HG03175 (cell line): ENCODE measurements around the gene MEX3A.

Experiments
- ATAC-seq: cut with Tn5 transposase; IDR thresholded peaks from one replicate; pipeline ENCODE4 v1.9.1; 2021; ENCODE audit warnings: mild to moderate bottlenecking, moderate library complexity; ENCODE audit not compliant: unreplicated experiment

The MEX3A gene

DNA sequence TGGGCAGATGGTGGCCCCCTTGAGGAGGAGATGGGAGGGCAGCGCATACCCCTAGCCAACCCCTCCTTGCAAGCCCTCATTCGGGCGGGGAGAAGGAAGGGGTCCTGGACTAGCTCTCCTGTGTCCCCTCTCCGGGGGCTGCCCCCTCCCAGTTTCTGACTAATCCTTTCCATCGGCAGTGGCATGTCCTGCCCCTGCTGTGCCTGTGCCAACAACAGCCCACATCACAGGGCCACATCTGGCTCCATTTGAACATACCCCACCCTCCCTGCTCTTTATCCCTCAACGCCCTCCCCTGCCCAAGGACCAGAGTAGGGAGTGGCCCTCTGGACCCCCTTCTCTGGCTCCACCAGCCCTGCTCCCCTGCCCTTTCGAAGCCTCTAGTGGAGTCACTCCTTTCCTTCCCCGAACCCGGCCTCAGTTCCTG is 21.3 kb upstream of the MEX3A start:
- no peak for ATAC-seq

DNA sequence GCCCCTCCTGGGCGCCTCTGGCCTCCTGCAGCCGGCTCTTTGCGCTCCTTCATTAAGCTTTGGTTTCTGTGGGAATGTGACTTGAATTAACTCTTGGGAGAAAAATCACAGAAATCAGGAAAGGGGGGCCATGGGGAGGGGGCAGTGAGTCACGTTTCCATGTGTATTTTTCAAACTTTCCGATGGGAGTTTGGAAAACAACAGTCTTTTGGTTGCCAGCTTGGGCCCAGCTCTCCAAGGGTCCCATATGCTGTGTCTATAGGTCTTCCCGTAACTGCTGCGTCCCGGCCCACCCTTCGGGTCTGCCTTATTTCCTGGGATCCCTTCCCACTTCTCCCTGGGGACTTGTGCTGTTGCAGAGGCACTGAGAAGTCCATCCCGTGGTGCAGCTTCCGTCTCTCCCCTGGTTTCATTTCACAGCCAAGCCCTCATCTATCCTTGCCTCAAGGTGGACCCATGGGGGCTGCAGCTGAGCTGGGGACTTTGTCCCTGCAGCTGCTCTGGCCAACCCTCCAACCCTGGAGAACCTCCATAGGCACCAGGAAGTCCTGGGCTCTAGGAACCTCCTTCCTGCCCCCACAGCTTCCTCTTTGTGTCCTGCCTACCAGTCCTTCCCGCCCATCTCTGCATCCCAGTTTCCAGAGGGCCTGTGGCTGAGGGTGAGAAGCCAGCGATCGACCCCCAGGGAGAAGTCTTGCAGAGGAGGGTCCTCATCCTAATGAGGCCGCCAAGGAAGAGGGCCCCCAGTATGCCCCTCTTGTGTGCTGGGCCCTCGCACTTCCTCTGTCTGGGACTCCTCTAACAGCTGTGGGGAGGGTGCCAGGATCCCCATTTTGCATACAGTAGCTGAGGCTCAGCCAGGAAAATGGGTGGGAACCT is 20.6 kb upstream of the MEX3A start:
- ATAC-seq: no peak

DNA sequence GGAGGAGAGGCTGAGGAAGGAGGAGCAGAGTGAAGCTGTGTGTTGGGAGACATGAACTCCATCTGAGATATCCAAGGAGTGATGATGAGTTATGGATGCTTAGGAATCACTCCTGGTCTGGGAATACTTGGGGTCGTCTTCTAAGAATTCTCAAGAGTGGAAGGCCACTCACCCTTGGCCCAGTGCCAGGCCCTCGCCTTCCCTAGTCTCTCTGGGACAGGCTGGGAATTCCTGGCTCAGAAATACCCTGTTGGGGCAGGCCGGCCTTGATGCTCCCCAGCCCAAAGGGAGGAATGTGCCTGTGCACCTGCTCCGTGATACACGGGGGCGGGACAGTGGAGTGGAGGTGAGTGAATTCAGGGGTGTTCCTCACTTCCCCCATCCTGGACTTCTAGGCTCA is 19.6 kb upstream of the MEX3A start:
- ATAC-seq: no peak

DNA sequence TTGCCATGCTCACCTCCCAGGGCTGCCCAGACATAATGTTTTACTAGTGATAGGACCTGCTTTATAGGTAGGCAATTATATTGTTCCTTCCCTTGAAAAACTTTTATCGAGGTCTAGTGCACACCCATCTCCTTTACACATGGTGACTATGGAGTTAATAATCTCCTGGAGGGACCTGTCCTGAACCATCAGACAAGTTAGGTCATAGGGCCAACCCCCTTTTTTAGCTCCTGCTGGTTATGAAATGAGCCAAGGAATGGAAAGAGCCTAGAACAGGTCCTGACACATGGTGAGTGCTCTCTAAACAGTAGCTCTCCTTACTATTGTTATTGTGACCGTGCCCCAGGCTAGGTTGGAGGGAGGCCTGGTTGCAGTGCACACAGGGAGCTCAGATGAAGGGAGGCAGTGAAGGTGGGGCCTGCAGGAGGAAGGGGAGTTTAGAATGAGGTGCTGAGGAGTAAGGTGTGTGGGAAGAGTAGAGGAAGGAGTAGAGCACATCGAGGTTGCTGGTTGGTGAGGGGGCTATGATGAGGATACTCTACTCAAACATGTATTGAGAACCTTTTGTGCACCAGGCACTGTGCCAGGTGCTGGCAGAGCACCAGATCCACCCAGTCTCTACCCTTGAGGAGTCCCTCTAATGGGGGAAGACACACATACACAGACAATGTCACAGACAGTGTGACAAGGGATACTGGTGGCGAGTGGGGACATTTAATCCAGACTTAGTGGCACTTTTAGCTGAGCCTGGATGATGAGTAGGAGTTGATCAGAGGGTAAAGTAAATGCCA is 18.1 kb upstream of the MEX3A start:
- ATAC-seq: no peak

DNA sequence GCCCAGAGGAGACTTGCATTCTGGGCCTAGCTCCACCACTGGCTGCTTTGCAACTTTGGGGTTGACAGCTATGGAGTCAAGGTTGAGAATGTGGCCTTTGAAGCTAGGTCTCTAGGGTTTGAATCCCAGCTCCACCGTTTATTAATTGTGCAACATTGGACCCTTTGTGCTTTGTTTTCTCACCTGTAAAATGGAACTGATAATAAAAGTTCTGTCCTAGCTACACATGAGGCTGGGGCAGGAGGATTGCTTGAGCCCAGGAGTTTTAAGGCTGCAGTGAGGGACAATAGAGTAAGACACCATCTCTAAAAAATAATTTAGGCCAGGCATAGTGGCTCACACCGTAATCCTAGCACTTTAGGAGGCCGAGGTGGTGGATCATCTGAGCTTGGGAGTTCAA is 17.0 kb upstream of the MEX3A start:
- no peak for ATAC-seq

DNA sequence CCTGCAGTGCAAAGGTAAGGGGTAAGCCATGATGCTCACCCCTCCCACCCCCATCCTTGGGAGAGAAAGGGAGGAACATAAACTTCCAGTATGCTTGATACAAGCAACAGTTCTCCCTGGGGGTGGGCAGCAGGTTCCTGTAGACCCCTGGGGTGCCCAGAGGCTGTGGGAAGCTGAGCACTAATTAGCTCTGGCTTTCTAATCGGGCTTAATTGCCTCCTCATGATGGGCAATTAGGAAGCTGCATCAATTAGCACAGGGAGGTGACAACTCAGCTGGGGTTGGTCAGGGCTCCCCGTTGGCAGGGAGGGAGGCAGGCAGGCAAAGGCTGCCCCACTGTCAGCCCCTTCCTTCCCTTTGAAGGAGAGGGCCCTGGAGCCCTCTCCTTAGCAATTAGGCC is 16.5 kb upstream of the MEX3A start:
- no peak for ATAC-seq

DNA sequence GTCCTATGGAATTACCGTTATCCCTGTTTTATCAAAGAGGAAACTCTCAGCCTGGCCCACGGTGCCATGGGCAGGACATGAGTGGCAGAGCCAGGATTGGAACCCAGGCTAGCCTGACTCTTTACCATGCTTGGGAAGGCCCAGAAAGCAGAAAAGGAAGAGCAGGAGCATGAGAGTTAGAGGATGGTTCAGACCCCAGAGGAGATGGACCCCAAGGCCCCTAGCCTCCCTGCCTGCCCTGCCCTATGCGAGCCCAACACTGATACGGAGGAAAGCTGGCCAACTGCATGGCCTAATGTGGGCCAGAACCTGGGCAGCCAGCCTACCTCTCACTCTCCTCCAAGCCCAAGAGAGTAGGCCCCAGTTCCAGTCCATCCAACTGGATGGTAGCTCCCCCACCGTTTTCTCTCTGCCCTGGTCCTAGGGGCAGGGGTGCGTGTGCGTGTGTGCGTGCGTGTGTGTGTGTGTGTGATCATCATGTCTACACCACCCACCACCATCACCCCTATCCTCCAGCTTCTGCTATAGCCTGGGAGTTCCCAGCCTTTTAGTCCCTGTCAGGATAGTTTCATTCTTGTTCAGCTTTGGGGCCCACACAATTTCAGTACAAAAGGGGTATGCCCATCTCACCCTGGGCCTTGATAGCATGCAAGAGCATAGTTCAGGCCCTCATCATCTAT is 15.4 kb upstream of the MEX3A start:
- ATAC-seq: no peak

DNA sequence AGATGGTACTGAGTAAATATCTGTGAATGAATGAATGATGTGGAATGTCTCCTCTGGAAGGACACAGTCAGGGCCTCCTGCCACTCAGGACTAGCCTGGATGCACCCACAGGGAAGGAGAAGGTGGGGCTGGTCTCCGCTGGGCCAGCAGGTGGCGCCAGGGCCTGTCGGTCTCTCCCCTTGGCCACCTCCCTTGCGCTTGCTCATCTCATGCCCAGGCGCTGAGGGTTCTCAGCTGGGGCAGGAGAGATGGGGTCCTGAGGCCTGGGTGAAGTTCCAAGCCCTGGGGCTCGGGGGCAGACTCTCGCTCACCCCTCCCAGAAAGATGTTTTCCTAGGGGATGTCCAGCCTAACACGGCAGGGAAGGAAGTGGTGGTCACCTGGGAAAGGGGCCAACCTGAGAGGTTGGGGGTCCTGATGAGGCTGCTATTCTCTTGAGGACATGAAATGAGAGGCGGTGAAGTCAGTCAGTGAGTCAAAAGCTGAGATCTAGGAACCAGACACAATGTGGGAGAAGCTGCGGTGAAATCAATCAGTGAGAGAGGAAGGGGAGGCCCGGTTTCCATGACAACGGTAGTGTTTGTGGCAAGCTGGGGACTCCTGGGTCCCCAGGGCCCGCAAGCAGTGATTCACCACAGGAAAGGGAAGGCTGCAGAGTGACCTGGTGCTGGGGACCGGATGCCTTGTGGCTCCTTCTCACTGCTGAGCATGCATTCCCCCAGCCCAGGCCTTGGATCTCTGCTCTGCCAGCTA is 14.6 kb upstream of the MEX3A start:
- peak; percentile 70 for ATAC-seq

DNA sequence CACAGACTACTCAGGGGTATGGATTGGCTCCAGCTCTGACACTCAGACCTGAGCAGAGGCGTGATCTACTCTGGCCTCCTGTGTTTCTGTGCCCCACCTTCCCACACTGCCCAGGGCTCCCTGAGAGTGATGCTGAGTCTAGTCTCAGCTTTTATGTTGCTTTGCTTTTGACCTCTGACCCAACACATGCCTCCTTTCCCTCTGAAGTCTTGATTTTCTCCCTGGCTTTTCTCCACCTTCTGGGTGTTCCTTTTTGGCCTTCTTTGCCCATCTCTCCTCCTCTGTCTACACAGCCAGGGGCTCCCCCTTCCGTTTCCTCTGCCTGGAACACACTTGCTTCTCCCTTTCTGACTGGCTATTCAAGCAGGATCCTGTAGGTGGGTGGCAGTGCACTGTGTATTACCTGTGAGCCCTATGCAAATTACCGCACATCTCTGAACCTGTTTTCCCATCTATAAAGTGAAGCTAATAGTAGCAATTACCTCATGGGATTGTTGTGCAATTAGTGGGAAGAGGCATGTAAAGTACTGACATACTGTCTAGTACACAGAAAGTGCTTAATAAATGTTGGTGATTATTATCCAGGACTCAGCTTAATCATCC is 13.7 kb upstream of the MEX3A start:
- ATAC-seq: no peak

DNA sequence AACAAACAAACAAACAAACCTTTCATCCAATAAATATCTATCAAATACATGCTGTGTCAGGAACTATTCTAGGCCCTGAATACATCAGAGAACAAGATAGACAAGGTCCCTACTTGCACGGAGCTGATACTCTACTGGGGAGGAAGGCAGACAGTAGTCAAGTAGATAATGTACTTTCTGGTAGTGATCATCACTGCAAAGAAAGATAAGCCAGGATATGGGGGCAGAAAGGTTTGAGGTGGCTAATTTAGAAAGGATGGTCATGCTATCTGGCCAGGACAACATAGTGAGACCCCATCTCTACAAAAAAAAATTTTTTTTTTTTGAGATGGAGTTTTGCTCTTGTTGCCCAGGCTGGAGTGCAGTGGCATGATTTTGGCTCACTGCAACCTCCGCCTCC is 9.3 kb upstream of the MEX3A start:
- no peak for ATAC-seq

DNA sequence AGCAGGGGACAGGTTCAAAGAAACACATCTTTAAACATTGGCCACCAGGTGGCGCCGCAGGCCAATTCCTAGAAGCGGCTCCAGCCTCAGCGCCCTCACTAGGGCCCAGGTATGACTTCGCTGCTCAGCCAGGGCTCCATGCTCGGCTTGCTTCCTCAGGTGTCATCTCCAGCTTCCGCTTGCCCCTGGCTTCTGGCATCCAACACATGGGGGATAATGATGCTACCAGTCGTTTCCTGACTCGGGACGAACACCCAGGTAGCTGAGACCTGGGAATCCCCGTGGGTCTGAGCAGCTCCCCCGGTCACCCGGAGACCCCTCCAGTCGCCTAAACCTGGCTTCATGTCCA is 8.5 kb upstream of the MEX3A start:
- ATAC-seq: no peak

DNA sequence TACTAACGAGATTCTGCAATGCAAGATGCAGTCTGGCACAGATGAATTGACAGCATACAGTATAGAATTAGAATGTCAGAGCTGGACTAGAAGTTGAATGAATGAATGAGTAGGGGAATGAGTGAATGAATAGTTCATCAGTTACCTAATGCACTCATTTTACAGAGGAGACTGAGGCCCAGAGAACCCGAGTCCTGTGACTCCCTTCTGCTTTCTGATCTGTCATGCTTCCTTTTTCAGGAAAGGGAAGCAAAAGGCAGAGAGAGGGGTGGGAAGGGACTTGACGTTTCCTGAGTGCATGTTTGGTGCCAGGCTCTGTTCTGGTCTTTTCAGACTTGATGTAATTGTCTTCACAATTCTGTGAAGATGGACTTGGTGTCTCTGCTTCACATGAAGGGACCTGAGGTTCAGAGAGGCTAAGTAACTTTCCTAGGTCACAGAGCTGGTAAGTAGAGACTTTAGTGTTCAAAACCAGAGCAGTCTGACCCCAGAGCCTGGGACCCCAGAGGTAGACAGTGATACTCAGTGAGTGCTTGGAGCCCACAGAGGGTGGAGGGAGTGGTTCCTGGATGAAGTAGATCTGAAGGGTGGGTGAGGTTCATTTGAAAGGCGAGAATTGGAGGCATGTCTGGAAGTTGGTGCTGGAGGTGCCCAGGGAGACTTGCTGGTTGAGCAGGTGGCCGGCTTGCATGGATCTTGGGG is 8.0 kb upstream of the MEX3A start:
- ATAC-seq: no peak

DNA sequence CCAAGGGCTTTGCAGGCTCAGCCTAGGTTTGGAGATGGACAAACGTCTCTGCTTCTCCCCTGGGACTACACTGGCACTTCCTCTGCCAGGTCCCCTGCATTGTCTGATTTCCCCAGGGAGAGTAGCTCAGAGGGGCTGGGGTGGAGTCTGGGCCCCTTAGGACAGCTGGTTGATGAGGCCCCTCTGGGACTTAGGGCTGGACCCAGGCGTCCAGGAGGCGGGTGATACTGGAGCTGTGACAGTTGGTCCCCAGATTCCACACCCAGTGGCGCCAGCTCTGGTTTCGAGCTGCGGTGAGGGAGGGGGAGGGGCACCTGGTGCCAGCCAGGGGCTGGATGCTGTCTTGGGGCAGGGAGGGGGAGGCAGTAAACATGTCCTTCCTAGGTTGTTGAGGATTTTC is 7.4 kb upstream of the MEX3A start:
- no peak for ATAC-seq

DNA sequence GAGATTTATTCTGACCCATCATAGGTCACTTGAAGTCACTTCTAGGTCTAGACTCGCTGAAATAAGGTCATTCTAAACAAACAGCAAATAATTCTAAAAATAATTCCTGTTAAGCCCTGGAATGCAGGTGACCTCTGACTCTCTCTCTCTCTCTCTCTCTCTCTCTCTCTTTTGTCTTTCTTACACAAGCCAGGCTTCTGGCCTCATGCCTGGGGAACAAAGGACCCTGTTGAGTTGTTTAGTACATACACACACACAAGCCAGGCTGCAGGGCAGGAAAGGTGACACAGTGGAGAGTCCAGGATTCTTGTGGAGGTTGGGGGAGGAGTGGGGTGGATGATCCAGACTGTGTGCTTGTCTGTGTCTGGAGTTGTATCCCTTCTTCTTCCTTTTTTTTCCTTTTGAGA is 4.0 kb upstream of the MEX3A start:
- no peak for ATAC-seq

DNA sequence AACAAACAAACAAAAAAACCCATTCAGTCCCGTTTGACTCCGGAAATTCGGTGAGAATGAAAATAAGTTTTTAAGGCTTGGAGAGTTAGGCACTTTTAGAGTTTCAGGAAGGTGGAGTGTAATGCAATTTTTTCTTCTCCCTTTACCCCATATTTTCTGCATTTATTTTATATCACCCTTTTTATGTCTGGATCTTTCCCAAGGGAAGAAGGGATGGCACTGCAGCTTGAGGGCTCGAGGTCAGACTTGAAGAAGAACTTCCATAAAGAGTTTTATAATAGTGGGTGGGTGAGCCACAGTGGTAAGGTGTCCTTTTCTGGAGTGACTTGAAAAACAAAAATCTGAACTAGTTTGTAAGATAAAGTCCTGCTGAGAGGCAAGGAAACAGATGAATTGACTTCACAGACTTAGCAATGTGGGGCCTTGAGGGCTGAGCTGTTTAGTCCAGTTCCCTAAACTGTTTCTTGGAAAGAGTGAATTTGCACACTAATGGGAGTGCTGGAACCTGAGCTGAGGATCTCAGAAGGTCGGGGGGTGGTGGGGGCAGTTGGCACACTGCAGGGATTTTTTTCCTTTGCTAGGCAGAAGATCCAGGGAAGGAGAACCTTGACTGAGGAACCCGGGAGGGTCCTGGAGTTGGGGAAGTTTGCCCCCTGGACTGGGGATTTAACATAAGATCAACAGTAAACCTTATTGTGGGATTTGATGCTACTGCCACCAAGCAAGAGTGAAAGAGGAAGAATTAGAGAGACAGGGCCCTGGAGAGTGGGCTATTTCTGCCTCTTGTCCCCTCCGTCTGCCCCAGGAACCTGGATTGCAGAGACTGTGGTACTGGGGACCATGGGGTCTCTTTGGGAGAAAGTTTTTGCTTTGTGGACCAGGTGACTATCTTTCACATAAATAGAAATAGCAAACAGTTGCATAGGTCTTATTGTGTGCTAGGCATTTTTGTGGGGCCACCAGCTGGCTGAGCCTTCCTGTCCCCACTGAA is 1.8 kb upstream of the MEX3A start:
- no peak for ATAC-seq

DNA sequence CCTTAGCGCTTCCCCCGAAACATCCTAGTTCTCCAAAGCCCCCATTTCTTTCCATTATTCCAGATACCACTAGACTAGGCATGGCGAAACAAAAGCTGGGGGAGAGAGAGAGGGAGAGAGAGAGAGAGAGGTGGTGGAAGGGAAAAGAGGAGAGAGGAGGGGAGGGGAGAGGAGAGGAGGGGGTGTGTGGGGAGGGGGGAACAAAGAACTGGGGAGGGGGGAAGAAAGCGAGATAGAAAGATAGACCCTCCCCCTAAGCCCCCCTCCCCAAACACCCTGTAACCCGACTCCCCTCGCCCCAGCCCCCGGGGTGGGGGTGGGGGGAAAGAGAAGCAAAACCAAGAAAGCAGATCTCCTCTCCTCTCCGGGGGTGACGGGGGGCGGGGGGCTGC is 352 bp downstream of the MEX3A start:
- ATAC-seq: no peak

DNA sequence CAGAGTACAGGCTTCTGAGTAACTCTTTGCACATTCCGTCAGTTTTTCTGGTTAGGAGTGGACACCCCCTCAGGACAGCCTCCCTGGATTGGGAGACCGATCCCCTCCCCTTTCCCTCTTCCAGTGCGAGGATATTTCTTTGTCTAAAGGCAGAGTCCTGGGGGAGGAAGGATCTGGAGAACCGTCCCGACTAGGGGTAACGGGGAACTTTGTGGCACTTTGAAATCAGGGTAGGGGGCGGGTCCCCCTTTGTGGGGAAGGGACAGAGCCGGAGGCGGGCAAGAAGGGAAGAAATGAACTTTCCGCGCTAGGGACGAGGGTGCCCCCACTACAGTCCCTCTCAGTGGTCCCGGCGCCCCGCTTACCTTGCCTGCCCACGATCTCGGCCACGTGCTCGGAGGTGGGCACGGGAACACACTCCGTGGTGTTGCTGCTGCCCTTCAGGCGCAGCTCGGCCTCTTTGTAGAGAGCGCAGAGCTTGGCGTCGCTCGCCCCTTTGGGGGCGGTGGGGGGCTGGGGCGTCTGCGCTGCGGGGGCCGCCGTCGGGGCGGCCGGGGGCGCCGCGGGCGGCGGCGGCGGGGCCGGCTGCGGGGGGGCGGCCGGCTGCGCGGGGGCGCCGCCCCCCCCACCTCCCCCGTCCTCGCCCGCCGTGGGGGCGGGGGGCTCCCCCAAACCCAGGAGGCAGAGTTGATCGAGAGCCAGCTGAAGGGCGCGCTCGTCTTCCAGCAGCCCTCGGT is 917 bp downstream of the MEX3A start:
- no peak for ATAC-seq

DNA sequence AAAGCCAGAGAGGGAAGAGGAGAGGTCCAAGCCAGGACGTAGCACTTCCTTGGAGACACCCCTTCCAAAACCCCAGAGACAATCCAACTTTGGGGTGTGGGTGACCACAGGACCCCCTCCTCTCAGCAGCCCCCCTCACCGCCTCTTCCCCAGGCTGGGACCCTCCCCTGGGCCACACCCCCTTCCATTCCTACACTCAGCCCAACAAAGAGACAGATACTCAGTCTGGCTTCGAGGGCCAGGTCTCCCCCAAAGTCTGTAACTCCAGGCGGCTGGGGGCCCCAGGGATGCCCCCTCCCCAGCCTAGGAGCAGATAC is 1.4 kb downstream of the MEX3A start:
- ATAC-seq: no peak
